HG02798 (cell line): ENCODE results near the gene CROCC.
"Not testable (repeated sequence)": the region's sequence is repeated elsewhere in the genome, so short reads cannot be mapped to it uniquely, and the experiment has no call there.

Source experiments
- ATAC-seq: cut with Tn5 transposase; IDR thresholded peaks from one replicate; pipeline ENCODE4 v1.9.1; 2021; ENCODE audit warnings: mild to moderate bottlenecking; ENCODE audit not compliant: unreplicated experiment, poor library complexity

Gene CROCC

DNA sequence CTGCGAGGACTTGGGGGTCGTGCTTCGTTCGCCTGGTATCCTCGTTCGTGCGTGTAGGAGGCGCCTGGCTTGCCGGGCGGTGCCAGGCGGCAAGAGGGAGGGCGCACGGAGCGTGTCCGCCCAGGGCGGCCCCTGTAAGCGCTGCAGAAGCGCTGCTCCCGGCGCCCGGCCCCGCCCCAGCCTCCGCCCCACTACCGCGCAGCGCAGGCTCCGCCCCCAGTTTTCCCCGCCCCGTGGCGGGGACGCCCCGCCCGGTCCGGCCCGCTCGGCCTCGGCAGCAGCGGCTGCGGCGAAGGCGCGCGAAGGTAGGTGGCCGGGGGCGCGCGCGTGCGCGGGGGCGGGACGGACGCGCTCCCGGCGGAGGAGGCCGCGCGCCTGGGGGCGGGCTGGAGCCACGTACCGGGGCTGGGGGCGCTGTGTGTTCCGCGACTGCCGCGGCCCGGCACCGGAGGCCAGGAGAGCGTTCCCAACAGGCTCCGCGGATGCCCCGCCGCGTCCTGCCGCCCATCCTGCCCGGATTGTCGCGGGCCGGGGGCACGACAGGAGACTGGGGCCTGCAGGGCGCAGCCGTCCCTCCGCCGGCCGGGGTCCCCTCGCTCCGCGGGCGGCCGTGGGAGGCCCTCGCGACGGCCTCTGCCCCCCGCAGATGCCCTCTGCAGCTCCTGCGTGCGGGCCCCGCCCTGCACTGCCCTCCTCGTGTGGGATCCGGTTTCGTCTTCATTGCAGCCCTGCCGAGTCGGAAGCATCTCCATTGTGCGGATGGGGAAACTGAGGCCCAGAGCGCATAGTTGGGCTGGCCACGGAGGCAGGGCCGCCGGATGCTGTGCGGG is 7.7 kb upstream of the CROCC start:
- ATAC-seq, result peak; percentile 85

DNA sequence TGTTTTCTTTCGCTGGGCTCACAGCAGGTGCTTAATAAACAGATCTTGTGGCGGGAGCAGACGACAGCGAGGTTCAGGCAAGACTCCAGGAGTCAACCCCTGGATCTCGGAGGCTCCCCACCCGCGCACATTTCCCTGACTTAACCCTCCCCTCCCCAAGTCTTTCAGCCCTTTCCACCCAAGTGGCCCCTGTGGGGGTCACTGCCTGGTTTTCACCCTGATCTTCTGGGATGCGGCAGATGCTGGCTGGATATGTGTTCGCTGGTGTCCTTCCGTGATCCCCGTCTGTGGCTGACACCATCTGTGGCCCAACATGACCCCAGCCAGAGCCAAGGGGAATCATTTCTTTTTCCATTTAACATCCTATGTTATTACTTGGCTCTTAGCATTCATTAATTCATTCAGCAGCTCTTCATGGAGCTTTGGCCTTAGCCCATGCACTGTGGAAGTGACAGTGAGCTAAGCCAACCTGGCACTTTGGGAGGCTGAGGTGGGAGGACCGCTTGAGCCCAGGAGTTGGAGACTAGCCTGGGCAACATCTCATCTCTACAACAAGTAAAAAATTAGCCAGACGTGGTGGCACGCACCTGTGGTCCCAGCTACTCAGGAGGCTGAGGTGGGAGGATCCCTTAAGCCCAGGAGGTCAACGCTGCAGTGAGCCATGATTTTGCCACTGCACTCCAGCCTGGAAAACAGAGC is 6.7 kb upstream of the CROCC start:
- not testable (repeated sequence) for ATAC-seq

GRCh38 chr1:16915627-16915973 is 6.1 kb upstream of the CROCC start:
- ATAC-seq, result no peak

DNA sequence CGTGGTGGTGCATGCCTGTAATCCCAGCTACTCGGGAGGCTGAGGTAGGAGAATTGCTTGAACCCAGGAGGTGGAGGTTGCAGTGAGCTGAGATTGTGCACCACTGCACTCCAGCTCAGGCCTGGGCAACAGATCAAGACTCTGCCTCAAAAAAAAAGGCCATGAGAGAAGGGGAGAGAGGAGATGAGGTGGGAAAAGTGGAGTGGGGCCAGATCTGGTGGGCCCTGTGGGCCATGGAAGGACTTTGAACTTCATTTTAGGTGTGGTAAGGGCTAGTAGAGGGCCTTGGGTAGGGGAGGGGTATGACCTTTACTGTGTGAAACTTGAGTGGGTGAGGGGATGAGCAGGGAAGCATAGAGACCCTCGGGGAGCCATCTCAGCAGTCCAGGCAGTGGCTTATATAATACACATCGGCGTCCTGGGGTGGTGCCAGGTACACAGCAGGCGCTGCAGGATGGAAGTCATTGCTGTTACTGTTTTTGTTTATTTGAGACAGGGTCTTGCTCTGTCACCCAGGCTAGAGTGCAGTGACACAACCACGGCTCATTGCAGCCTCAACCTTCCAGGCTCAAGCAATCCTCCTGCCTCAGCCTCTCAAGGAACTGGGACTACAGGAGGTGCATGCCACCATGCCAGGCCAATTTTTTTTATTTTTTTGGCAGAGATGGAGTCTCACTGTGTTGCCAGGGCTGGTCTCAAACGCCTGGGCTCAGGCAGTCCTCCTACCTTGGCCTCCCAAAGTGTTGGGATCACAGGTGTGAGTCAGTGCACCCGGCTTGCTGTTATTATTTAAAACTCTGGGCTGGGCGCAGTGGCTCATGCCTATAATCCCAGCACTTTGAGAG is 5.5 kb upstream of the CROCC start:
- not testable (repeated sequence) for ATAC-seq

DNA sequence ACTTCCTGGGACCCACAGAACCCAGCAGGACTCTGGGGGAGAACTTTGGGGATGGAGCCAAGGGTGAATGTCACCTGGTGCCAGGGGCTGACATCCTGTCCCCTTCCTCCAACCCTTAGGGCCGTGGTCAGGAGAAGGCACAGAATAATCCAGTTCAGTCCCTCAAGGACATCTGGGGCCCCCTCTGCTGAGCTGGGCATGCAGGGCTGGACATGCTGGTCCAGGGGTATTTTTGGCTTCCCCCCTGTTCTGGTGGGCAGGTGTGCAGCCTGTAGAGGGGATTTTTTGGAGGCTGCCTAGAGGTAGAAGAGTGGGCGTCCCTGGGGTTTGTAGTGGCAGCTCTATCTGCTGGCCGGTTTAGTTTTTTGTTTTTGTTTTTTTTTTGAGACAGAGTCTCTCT is 3.4 kb upstream of the CROCC start:
- no peak for ATAC-seq

GRCh38 chr1:16918936-16919665 is 2.6 kb upstream of the CROCC start:
- ATAC-seq, result not testable (repeated sequence)

- no peak for ATAC-seq
Observed at GRCh38 chr1:16920951-16921350, 780 bp upstream of the CROCC start.

GRCh38 chr1:16922466-16922865 is 735 bp downstream of the CROCC start:
- ATAC-seq, result no peak

DNA sequence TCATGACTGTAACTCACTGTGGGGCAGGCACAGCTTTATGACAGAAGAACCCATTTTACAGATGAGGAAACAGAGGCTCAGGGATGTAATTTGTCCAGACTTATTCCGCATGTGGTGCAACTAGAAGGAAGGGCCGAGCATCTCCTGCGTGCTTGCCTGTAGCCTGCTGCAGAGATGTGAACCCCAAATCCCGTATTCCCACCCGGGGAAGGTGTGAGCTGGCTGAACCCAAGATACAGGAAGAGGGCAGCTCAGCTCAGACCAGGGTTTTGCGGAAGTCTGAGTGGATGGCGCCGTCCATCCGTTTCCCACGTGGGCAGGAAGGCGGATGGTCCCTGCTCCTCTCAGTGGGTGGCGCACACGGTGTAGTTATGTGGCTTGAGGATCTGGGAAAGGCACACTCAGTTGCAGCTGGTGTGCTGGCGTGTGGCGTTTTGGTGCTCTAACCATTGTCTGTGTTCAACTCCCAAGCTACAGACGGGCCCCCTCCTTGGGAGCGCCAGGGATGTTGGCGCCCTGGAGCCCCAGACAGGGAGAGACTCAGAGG is 1.2 kb downstream of the CROCC start:
- ATAC-seq, result no peak

GRCh38 chr1:16924216-16924918 is 2.6 kb downstream of the CROCC start:
- no peak for ATAC-seq

DNA sequence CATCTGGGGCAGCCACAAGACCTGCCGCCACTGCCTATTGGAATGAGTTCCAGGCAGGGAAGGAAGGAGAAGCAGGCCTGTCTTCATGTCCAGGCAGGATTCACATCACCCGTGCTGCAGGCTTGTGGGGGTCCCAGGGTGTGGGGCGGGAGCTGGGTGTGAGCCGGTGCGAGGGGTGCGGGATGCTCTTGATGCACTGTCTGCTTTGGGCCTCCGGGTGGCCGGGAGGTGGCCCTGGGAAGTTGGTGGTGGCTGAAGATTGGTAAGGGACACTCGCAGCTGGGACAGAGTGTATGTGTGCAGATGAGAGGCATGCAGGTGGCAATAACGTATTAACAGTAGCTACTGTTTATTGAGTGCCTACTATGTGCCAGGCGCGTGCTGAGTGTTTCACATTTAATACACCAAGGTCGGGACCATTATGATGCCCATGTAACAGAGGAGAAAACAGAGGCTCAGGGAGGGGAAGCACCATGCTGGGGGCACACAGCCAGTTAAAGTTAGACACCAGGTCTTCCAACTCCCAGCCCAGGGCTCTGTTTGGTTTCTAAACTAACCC is 3.3 kb downstream of the CROCC start:
- ATAC-seq, result no peak

GRCh38 chr1:16925635-16926490 is 4.1 kb downstream of the CROCC start:
- ATAC-seq, result no peak

- ATAC-seq, result no peak
Observed at GRCh38 chr1:16926491-16927073, 4.9 kb downstream of the CROCC start.

DNA sequence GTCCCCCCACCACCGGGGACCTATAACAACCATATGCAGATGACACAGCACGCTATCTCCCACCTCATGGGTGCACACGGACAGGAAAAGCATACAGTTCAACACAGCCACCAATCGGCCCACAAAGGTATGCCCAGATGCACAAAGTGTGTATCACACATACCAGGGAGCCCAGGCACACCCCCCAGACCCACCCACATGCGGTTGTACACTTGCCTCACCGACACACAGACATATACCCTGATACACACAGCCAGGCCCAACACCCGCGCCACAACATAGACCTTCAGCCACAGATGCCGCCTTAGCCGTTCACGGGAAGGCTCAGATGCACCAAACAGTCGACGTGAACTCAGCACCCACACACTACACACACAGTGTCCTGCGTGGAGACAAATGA is 5.5 kb downstream of the CROCC start:
- no peak for ATAC-seq

DNA sequence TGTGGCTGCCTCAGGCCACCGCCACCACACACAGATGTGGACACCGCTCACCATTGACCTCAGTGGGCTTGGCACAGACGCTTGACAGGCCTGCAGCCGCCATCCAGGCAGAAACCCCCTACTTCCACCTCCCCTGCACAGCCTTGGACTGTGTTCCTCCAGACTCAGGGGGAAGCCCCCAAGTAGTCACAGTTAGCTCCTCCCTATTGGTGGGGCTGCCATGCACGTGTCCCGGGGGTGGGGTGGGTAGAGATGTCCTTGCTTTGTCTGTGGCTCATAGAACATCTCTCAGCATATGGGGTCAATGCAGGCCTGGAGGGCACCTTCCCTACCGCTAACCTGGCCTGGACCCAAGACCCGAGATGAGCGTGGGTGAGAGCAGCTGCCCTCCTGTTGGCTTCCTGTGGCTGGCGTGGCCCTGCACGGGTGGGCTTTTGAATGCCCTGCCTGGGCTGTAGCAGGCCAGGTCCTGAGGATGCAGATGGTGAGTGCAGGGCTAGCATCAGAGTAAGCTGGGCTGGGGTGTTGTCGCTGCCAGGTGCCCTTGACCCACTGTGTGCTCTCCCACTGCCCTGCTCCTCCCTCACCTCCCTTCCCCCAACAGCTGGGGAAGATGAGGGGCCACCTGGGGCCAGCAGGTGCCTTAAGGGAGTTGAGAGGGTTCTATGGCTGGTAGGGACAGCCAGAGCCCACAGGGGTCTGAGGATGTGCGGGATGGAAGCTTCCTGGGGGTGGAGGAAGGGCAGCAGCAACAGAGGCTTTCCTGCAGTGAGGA is 6.2 kb downstream of the CROCC start:
- no peak for ATAC-seq

DNA sequence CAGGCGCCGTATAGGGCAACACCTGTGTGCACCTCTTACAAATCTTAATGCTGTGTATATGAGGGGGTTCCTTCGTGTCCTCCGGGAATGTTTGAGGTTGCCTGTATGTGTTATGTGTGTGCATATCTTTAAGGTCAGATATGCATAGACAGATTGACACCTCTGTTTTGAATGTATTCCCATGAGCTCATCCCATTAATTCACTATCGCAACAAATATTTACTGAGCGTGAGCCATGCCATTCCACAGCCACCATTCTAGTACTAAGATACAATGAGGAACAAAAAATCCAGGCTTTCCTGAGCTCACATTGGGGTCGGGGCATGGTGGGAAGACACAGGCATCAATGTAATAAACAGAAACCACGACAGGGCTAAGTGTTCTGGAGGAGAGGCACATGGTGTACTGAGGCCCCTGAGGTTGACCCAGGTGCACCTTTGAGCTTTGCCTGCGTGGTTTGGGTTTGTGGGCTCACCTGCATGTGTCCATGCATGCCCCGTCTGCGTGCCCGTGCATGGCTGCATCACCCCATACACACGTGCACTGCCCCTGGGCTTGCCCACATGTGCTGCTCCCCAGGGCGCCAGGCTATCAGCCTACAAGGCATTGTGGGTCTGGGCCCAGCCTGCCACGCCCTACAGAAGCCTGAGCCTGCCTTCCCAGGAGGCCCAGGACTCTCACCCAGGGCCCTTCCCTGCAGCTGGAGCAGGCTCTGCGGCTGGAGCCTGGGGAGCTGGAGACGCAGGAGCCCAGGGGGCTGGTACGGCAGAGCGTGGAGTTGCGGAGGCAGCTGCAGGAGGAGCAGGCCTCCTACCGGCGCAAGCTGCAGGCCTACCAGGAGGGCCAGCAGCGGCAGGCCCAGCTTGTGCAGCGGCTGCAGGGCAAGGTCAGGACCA is 7.7 kb downstream of the CROCC start:
- not testable (repeated sequence) for ATAC-seq
